GM21825 (cell line): ENCODE measurements around the gene MYH10.
A peak's percentile ranks its signal among the peaks of the same experiment; 100 is the strongest.

Experiments
- ATAC-seq: cut with Tn5 transposase; IDR thresholded peaks from one replicate; pipeline ENCODE4 v1.9.1; 2021; ENCODE audit warnings: mild to moderate bottlenecking, moderate library complexity; ENCODE audit not compliant: unreplicated experiment

The MYH10 gene

DNA sequence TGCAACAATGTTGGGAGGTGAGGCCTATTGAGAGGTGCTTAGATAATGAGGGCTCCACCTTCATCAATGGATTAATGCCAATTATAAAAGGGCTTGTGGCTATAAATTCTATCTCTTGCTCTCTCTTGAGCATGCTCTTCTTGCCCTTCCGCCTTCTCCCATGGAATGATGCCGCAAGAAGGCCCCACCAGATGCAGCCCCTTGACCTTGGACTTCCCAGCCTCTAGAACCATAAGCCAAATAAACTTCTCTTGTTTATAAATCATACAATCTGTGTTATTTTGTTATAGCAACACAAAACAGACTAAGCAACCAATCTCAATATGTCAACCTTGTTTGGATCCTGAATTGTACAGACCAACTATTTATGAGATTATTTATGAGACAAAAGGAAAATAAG is 20.0 kb downstream of the MYH10 start:
- ATAC-seq: no peak

DNA sequence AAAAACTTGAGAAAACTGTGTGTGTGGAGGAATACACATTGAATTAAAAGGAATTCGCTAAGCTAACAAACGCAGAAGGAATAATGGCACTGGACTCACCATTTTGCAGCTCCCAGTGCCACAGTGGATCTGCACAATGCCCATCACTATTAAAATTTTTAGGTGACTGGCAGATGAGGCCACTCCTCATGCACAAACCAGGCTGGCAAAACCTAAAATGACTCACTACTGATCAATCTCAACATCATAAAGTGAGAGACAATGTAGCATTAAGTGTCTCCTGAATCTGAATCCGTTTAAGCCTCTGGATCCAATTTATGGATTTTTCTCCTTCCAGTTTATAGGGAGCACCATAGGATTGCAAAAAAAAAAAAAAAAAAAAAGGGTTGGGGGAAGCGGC is 20.6 kb downstream of the MYH10 start:
- ATAC-seq: no peak

DNA sequence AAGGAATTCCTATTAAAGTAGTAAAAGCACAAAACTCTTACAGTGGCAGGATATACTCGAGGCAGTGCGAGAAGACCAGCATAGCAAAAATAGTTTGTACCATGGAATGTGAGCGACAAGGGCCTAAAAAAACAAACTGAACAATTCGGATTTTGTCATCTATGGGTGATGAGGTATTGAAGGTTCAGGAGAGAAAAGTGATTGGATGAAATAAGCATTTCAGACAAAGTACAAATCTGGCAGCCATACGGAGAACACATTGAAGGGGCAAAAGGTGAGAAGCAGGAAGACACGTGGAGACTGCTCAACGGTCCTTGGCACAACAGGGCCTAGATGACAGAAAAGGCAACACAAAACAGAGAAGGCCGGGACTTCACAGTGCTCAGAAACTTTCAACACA is 22.5 kb downstream of the MYH10 start:
- no peak for ATAC-seq

DNA sequence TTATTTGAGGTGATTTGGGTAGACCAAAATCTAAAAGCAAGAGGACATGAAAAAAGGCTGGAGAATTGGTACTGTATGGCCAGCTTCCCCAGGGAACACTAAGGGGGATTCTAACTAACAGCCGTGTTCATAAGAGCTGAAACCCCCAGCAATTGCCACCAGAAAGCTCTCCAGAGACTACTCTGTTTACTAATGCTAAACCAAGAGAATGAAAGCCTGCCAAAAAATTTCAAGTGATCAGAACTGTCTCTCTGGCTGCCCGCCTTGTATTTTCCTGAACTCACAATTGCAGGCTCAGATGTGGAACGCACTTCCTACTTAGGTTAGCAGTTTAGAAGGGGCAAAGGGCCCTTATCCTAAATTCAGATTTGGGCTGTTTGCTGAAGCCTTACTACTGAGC is 24.1 kb downstream of the MYH10 start:
- ATAC-seq: no peak

DNA sequence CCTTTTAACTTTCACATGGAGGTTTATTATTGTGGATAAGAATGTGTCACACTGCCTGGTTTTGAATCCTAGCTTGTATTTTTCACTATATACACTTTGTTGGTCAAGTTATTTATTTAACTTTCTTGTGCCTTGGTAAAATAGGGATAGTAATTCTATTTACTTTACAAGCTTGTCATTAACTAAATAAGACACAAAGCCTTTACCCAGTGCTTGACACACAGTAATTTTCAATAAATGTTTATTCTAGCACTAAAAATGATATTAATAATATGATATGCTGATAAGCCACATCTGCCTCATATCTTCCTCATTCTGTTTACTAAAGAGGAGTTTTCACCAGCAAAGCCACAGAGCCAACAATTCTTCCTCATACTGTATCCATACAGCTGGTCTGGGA is 27.8 kb downstream of the MYH10 start:
- no peak for ATAC-seq

DNA sequence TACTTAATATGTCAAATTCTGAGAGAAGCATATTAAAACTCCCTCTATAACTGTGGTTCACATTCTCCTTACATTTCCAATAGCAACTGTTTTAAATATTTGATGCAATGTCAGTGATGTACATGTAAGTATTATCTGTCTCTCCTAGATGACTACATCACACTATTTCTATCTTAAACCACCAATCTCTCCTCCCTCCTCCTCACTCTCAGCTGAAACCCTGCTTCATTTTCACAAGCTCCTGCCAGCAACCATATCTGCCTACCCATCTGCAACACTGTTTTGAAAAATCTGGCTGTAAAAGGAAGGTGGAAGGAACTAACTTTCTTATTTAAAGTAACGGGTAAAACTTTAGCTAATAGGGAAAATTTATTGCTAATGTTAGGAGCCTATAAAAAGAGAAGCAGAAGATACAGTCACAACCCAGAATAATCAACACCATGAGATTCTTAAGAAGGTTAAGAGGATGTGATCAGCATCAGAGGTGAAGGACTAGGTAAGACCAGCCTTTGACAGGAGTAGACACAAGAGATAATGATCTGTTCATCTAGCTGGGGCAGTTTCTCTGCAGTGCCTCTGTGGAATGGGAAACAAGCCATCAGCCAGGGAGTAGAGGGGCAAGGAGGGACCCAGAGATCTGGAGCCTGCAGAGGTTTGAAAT is 31.0 kb downstream of the MYH10 start:
- ATAC-seq: no peak

DNA sequence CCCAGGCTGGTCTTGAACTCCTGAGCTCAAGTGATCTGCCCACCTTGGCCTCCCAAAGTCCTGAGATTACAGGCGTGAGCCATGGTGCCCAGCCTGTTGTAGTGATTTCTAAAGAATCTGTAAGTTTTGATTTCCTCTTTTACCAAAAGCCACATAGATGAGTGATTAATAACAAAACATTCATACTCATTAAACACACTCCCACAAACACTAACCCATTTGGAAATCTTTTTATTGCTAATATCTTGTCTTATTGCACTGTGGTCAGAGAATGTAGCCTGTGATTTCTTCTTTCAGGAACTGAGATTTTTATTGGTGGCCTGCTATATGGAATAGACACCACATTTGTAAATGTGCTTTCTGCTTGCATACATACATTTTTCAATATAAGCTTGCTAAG is 31.6 kb downstream of the MYH10 start:
- no peak for ATAC-seq

DNA sequence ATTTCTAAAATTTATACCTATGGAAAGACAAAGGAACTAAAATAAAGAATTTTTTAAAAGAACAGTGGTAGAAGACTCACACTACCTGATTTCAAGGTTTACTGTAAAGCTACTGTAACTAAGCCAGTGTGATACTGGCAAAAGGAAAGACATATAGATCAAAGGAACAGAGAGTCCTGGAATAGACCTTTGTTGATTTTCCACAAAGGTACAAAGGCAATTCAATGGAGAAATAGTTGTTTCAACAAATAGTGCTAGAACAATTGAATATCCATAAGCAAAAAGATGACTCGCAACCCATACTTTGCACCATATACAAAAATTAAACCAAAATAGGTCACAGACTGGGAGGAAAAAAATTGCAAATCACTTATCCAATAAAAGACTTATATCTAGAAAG is 36.7 kb downstream of the MYH10 start:
- no peak for ATAC-seq

DNA sequence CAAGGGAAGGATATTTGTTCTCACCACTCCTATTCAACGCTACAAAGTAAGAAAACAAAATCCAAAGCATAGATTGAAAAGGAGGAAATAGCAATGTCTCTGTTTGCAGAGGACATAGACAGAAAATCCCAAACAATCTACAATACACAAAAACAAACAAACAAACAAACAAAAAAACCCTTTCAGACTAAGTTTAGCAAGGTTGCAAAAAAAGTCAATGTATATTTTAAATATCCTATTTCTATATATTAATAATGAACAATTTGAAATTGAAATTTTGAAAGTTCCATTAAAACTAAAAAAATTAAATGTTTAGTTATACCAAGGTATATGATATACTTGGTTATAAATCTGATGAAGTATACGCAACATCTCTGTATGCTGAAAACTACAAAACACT is 37.2 kb downstream of the MYH10 start:
- no peak for ATAC-seq

DNA sequence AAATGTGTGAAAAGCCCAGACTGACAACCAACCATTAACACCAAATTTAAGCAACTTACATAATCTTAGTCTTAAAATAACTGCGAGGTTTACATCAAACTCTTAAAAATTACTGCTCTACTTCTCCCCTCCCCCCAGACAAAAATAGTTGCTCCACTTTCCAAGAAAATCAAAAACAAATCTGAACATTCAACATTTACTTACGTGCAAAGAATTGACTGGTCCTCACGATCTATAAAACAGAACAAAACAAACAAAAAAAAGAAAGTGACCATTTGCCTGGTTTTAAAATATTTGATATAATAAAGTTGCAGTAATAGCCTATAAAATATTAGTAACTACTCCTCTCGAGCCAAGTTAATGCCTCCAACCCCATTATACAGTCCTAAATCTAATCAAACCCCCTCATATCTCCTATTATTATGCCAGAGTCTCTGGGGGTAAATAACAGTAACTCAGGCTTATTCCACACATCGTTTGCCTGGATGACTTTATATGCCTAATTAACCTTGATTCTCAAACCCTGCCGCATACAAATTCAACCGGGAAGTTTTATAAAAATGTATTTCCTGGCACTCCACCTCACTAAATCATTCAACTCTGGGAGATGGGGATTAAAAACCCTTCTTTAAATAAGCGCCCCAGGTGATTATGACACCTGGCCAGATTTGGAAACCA is 41.5 kb downstream of the MYH10 start:
- no peak for ATAC-seq

DNA sequence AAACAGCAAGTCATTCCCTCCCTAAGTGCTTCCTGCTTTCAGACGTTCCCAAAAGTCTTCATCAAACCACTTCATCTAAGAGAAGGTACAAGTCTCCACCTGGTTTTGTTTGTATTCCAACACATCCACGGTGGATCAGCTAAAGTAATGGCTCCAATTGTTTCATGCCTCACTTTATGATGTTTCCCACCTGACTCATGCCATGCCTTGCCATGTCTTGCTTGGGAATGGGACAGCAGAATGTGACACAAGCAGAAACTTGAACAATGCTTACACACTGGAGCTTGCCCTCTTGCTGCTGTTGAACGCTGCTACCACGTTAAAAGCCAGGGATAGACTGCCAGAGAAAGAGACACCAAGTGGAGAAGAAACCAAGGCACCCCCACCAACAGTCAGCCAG is 43.8 kb downstream of the MYH10 start:
- no peak for ATAC-seq

DNA sequence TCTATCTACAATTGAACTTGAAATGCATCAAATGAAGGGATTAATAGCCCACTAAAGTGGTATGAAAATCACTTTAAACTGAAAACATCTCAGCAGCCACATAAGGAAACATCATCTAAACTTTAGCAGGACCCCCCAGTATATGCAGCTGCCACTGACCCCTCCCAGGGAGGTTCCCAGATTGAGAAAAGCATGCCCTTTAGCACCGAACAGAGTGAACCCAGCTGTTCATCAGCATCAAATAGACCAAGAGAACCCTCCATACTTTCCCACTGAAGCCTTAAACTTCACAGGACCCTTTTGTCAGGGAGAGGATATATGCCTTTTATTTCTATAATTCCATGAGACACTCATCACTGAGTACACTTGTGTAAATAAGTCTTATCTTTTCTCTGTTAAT is 44.6 kb downstream of the MYH10 start:
- no peak for ATAC-seq

DNA sequence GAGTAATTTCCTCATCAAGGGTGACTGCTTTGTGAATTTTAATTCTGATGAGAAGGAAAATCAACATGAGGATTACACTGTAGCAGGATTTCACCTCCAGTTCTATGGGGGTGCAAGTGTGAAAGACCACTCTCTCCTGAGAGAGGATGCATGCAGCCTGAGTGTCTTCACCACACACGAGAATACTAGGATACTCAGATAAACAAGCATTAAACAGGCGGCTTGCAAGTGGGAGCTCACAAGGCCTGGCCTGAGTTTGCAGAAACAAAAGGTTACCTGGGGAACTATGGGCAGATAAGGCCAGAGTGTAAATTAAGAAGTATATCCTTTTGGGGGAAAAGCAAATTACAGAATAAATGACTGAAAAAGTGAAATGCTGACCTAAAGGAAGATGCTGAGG is 46.6 kb downstream of the MYH10 start:
- no peak for ATAC-seq

DNA sequence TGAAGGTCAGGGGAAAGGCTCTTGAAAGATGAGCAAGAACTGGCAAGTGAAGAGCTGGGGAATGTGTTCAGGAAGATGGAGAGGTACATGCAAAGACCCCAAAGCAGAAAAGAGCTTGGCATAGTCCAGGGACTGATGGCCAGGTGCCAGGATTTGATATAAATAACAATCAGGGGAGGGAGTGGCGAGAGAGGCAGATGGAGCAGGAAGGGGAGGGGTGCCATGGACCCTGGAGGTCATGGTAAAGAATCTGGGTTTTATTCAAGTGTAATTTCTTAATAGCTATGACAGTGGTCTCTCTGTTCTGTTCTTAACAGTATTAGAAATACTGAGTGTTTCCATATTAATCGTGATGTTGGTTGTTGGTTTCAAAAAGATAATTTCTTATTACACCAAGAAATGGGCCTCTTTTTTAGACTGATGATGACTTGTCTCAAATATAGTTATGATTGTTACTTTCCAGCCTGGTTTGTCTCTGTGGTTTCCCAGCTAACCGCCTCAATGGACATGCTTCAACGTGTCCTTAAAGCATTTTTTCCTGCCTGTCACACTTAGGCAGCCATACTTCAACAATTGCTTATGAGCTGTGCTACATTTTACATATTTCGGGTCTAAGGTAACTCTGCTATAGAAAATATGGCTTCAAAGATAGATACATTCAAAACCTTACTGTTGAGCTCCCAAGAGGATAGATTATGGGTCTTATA is 49.4 kb downstream of the MYH10 start:
- ATAC-seq: peak; percentile 52

DNA sequence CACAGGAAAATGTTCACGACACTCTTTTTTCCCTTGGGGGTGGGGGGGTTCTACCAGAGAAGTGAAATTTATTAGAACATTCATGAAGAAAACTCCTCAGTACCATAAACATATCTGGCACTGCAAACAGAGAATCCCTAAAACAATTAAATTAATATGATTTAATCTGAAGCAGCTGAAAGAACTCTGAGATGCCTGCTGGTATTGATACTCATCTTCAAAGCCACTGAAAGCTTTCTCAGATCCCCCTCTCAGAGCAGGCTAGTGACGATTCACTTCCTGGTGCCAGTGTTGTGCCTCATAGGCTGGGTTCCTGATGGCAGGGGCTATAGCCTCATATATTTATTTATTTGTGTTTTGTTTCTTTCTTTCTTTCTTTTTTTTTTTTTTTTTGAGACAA is 52.7 kb downstream of the MYH10 start:
- no peak for ATAC-seq

DNA sequence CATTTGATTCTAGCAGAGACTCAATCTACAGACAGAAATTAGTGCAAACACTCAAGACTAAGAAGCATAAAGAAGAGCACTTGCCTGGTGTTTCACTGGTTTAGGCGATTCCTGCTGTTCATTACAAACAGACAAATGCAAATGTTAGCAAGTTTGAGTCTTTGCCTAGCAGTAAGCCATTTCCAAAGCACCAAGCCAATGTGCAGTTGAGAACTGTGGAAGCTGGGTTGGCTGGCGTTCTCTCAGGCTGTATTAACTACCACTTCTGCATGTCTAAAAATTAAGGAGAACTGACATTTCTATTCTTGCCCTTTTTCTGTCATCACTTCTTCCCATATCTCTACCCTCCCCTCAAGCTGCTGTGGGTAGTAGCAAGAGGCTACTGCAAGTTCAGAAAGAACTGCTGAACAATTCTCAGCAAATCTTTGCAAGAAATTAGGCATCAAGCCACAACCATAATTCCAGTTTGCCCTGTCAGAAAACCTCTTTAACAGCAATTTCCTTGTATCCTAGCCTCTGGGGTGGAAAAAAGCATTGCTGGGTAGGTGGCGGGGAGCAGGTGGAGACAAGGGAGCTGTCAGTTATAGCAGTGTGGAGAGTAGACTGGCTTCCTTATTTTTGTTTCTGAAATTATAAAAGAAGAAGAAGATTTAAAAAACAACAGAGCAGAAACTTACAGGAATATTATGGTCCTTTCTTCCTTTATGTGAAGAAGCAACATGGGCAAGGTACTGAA is 53.8 kb downstream of the MYH10 start:
- no peak for ATAC-seq

DNA sequence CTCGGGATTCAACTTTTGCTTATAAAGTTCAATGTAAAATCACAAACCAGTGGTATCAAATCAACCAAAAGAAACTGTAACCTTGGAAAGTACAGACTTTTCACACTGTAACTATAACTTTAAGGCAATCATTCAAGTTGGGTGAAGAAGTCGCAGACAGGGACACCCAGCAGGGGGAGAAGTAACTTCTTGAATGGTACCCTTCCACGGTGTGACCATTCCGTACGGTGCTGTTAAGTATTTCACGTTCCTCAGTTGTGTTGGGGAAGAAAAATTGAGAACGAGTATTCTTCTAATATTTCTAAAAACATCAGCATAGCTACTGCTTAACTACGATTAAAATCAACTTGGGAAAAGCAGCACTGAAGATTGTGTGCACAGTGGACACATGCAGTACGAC is 55.8 kb downstream of the MYH10 start:
- no peak for ATAC-seq

DNA sequence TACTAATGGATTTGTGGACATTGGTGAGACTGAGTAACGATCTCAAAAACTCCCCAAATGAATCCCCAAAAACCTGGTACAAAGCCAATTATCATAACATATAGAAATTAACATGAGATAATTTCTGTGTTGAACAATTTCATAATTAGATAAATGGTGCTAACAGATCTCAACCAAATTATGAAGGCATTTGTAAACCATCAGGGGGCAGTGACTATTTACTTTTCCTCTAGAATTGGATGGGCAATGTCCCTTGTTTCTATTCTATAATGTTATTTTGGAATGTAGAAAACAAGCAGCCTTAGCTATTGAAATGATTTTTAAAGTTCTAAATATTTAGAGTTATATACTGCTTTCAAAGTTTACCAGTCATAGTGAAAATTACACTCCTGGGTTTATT is 57.8 kb downstream of the MYH10 start:
- ATAC-seq: no peak

DNA sequence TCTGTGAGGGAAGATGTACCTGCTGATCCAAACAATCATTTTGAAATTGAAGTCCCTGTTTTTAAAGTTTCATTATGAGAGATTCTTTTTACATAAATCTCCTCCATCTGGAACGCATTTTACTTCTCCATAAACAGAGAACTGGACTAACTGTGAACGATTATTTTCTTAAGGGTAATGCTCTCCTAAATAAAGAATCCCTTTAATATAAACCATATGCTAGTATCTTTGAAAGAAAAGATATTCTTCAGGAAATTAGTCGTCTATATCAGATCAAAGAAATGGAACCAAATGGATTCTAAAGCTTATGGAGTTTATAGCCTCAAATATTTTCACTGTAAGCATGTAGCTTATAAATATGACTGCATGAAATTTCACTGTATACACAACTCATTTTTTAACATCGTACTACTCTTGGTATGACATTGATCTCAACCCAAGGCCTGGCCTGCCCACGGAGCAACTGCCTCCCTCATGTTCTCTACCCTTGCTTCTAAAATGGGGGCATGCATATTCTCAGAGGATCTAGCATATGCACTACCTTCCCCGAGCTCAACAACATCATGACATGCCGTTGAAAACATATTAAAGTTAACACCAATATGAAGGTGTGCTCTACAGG is 66.4 kb downstream of the MYH10 start:
- ATAC-seq: no peak

DNA sequence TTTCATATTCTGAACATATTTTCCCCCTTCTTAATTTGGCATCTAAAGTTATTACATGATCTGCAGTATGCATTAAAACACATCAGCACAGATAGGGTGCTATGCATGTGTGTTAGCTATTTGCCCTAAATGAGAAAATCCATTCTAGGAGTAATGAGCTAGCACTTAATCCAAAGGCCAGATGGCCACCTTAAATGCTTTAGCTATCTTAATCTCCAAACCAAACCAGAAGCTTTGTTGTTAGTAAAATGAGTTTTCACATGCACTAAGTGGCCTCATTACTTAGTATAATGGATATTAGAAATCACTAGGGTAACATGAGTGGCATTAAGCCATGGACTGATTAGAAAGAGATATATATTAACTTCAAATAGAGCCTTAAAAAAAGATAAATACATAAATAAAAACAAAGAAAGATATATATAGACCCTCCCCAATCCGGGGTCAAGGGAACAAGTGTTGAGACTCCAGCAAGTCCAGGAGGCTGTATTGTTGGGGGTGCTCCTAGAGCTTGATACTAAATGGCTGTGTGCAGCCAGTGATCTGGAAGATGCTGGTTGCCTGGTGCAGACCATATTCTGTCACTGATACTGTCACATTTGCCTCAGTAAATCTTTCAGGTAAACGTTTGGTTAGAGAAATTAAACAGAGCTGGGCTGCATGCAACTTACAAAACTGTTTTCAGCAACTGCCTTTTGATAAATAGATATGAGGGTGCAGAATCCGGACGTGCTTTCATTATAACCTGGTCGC is 67.3 kb downstream of the MYH10 start:
- no peak for ATAC-seq

DNA sequence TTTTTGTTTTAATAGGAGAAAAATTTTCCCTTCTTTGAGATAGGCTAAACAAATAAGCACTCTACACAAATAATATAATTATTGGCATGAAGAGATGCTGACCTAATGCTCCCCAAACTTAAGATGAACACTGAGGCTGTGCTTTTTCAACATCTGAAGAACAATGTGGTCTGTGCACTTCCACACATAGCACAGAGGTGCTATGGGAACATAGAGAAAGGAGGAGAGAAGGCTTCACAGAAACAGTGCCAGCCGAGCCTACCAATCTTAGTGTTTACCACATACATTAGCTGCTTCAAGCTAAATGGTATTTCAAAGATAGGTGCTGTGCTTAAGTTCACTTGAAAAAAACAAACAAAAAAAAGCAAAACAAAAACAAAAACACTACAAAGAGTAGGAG is 72.4 kb downstream of the MYH10 start:
- ATAC-seq: no peak
